ENCODE data around the gene KCTD6.

Gene KCTD6

DNA sequence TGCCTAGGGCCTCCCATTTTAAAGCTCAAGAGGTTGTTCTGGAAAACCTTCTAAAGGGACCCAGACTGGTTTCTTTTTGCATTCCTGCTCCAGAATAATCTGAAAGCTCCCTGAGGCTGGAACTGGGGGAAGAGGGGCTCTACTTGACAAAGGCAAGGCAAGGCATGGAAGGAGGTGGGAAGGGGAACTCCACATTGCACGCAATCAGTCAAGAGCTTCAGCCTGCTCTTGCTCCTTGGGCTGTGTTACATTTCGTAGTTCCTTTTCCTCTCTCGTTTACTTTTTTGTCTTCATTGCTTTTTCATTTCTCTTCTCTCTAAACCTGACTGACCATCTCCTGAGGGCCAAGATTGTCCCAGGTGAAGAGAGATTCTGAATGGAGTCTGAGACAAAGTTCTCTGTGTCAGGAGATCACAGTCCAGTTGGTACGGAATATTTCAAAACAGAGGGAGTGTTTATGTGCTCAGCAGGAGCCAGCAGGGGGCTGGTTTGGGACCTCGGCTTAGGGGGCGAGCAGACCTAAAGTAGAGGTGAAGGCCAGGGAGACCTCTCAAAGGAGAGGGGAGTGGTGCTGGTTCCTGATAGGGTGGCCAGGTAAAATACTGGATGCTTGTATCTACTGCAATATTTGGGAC lies 6.0 kb upstream of the KCTD6 start:
- no peak for DNase-seq

DNA sequence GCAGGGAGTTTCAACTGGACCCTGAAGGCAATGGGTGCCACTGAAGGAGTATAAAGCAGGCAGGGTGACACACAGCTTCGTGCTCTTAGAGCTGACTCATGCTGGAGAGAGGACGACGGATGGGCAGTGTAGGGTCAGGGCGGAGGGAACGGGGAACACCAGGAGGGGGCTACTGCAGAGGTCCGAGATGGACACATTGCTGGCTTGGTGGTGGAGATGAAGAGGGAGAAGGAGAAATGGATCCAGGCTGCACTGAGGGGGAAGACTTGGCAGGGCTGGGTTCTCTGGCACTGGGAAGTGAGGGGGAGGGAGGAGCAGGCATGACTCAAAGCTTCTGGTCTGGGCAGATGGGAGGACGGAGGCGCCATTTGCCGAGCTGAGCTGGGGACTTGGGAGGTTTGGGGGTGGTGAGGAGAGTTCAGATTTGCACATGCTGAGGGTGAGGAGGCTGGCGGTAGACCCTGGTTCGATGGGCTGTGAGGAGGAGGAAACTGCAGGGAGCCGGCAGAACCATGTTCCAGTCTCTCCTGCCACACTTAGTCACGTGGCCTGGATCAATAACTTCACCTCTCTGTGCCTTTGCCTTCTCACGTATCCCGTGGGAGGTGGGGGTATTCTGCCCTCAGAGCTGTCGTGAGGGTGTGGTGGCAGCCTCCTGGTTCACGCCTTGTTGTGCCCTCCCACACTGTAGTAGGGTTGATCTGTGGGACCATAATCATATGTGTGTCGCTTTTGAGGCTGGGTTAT lies 4.6 kb upstream of the KCTD6 start:
- peak; percentile 70 for DNase-seq

DNA sequence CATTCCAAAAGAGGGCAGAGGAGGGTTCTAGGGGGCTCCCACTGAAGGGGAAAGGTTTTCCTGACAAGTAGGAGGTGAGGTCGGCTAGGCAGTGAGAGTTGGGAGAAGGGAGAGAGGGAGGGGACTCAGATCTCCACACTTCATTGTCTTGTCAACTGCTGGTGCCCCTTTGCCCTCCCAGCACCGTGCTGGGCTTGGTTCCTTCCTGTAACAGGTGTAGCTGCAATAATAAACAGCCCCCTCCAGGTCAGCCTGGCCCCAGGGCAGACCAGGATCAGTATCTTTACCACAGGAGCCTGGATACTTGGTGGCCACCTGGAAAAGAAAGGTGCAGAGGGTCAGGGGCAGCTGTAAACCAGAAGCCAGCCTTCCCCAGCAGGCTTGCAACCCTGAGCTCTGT lies 2.9 kb upstream of the KCTD6 start:
- DNase-seq, result no peak

DNA sequence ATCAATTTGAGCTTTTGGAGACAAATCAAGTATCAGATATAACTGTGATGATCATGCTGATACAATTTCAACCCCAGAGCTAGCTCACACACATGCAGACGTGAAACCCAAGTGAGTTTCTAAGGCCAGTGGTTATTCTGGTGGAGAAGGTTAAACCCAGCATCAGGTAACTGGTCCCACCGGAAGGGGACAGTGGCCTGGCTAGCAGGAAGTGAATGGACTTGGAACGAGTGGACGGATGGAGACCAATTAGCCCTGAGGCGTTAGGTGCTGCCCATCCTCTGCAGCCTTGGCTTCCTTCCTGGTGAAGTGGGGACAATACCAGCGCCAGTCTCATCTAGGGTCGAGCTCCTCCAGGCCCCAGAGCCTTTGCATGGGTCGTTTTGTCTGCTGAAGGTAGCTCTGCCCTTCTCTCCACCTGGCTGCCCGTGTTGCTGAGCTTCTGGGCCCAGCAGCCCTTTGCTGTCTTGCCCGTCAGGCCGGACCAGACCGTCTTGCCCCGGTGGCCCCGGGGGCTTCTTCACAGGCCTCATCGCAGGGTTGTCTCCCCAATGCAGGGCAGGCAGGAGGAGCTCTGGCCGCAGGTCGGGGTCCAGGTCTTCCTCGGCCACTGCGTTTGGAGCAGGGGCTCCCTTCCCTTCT lies 915 bp upstream of the KCTD6 start:
- DNase-seq, result no peak

DNA sequence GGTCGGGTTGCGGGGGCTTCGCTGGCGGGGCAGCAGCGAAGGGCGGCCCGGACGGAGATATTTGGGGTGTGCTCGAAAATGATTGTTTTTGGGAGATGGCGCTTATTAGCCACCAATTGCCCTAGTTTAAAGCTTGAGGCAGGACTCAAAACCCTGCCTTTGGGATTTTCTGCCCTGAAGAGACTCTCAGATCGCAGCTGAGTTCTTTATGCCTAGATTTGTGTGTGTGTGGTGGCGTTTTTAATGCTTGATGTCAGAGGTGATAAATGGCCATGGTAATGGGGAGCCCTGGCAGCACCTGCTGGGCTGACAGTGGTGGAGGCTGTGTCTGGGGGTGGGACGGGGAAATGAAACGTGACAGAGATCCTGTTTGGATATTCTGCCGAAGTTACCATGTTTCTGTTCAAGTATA lies 604 bp downstream of the KCTD6 start:
- DNase-seq, result no peak

DNA sequence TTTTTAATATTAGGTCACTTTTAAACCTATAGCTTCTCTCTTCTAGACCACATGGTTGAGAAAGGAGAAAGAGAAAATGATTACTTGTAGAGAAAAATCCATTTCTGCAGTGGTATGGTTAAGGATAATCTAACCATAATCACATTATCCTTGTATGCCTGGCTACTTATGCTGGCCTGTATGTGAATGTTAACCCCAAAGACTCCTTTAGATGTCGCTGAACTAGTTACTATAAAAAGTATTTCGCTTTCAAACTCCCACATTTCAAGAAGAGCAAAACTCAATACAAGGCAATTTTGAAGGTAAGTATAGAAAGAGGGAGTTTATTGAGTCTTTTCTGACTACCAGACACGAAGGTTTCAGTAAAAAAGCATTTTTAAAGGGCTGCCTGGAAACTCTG lies 2.2 kb downstream of the KCTD6 start:
- no peak for DNase-seq

DNA sequence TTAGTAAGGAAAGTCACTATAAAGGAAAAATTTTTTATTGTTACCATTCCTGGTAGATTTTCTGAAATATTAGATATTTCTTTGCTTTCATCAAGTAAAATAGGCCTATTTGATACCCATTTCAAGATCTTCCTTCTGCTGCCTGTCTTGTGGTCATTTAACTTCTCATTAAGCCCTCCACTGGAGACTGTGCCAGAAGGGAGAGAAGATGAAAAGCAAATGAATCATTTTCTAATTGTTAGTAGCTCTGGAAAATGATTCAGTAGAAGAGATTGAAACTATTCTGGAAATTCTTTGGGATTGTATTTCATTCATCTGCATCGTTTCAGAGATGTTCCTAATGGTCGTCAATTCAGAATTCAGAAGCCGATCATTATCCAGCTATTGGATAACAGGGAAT lies 3.2 kb downstream of the KCTD6 start:
- DNase-seq, result no peak

DNA sequence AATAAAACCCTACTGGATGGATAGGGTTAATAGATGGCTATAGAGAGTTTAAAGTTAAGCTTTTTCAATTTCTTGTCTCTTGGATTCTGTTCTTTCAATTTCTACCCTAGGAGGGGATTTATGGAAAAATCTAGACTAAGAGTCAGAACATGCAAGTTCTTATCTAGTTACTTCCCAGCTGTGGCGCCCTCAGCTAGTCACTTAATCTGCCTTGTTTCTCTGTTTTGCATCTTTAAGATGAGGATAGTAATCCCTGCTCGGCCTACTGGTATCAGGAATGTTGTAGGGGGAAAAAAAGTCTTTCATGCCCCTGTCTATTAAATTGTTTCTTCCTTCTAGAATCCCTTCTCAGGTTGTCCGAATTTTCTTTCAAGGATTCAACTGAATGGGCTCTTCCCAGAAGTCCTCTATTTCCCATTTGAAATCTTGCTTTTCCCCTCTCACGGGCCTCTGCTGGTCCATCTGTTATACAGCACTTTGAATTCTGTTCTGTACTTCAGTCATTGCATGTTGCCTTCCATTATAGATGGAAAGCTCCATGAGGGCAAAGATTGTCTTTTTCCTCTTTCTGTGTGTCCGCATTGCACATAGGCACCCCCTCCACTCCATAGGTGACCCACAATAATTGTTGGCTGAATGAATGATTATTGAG lies 4.4 kb downstream of the KCTD6 start:
- DNase-seq, result no peak

DNA sequence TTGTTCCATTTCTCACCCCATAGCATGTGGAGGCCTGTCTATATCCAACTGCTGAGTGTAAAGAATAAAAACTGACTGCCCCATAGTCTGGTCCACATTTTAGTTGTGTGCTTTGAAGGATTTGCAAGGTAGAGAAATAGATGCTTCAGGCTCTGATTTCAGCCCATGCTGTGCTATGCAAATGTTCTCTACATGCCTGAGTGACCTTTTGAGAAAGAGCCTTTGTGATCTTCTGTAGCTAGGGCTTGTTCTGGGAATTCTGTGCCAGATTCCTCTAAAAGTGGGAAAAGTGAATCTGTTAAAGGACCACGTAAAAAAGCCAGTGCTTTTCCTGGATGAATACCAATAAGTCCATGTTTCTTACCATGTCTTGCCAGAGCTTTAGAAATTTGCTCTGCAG lies 5.2 kb downstream of the KCTD6 start:
- DNase-seq, result no peak

DNA sequence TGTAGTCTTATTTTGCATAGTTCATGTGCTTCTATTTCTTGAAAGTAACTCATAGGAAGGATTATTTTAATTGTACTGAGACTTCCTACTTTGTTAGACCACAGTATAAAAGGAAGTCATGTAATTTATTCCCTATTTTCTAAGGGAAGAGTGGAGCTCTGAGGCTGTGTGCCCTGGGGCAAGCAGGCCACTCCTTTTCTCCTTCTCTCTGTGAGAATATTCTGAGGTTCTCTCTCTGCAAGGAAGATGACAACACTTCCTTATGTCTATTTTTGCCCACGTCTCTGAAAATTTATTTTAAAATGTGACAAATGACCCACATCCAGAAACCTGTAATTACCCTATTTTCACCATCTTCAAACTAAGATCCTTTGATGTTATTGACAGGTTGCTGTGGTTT lies 11.0 kb downstream of the KCTD6 start:
- DNase-seq, result no peak

DNA sequence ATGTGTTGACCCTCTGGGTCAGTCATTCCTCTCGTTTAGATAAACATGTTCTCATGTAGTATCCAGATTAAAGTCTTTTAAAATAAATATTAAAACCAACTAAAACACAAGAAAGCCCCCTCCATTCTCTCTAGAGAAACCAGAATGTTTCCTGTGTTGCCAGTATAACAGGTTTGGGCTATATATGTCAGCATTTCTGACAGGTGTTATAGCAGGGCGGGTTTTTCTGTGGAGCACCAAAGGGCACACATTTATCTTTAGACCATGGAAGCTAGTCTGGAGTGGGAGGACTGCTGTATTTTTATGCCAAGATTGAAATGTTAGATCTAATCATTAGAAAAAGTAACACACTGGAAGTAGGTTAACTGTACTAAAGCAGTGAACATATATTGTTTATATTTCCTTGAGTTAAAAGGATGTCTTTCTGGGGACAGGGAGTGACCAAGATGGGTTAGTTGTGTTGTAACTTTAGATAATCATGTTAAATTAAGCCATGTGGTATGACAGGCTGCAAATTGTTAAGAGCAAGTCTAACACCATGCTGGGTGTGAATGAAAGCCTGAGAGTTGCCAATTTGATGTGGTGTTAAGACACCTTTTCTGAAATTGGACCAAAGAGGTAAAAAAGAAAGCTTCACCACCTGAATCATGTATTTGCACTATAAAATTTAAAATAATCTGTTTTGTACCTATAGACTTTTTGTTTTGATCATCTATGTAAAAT lies 15.6 kb downstream of the KCTD6 start:
- DNase-seq, result no peak

DNA sequence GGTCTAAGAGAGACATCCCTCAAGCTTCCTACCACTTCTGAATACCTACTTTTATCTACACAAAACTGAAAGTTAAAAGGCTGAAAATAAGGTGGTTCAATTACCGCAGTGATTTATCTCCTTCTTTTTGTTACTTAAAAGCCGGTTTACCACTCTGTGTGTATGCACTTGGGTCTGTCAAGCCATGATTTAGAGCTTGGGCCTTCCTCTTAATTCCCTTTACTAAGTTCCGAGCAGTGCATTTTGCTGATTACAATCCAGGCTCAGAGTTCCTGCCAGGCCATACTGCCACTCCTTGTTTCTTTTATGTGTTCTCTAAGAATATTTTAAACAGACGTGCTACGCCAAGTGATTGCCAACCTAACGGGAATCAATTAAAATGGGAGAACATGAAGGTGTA lies 16.5 kb downstream of the KCTD6 start:
- no peak for DNase-seq

DNA sequence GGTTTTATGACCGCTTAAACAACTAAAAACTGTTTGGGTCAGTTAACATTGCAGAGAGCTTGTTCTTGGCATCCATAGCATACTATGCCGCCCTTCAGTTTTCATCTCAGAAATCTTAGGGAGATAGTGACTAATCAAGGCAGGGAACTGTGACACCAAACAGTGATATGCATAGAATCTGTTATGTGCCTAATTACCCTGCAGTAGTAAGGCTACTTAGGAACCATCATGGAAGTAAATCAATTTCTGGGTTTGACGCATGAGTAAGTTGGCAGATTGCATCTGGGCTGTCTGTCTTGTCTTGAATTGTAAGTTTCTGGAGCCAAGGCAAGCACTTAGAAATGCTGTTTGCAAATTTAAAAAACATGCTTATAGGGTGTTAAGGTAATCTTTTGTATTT lies 22.5 kb downstream of the KCTD6 start:
- no peak for DNase-seq

DNA sequence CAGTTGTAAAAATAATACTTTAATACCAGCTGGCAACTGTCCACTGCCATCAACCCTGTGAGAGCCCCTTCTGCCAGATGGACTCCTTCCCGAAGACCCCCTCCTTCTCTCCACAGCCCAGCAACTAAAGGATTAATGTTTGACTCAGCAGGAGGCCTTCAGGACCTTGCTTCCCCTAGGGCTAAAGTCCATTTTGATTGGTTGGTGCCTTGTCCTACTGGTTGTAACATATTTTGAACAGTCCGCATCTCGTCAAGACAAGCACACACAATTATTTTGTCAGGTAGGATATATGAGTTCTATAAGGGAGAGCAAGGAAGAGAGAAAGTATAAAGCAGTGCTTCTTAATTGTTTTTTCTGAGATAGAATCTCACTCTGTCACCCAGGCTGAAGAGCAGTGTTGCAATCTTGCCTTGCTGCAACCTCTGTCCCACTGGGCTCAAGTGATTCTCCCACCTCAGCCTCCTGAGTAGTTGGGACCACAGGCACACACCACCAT lies 26.4 kb downstream of the KCTD6 start:
- DNase-seq, result no peak

DNA sequence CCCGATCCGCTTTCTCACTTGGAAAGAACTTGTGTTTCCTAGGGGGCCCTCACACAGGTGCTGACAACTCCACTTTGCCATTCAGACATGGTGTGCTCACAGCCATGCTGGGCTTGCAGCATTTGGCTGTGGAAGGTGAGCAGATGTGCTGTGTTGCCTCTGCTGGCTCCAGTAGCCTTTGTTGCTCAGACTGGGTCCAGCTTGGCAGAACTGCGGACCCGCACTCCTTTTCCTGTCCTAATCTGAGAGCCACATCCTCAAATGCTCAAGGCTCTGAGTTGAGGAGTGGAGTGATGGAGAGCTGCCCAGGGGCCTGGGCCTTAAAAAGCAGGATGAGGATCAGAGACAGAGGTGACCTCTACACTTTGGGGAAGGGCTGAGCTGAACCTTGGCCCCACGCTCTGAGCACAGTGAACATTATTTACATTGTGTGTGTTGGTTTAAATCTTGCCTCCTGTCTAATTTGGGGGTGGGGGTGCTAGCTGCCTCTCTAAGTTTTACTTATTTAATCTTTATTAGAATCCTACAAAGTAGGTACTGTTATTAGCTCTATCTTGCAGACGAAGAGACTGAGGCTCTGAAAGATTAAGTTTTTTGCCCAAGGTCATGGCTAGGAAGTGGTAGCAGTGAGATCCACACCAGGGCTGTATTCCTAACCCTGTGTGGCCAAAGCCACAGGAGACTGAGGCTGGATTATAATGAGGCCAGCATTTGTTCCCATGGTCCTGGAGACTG lies 27.9 kb downstream of the KCTD6 start:
- DNase-seq, result no peak

DNA sequence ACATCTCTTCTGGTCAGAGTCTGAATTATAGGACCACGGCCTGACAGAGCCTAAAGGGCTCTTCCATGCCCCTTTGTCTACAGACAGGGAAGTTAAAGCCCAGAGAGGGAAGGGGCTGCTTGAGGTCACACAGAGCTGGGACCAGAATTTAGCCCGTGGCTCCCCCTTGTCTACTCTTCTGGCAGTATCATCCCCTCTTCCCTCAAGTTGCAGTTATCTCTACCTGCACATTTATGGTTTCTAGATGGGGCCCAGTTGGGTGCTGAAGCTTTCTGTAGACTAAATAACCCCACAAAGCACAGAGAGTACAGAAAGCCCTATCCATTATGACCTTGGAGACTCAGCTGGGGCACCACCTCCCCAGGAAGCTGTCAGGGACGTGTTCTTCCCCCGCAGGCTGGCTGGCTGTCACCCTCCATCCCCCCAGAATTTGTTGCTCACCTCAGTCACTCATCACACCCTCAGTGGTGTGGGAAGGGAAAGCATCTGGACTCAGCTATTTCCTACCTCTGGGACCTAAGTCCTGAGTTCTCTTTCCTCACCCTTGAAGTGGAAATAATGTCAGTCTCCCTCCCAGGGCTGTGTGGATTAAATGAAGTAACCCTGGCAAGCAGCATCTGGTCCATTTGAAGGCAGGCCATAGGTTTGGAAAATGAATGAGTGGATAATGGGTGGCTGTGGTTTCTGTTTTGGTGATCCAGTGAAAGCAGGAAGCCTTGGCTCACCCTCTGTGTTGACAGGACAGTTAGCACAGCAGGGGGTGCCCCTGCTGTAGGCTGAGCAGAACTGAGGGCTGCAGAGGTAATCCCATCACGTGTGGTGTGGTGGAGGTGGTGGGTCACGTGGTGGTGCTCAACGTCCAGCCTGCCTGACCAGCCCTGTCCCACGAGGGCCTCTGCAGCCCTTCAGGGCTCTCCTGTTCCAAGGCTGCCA lies 28.8 kb downstream of the KCTD6 start:
- DNase-seq, result peak; percentile 19

DNA sequence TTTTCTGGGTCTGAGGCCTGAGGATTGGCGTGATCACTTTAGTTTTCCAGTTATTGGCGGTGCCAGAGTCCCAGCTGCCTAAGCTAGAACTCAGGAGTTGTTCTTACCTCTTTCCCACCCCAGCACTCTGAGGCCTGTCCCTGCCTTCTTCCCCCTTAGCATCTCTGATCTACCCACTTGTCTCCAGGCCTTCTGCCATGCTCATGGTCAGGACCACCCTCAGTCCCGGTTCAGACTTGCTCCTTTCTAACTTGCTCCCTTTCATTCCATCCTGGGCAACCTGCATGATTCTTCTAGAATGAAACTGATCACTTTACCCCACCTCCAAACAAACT lies 29.4 kb downstream of the KCTD6 start:
- DNase-seq, result no peak

DNA sequence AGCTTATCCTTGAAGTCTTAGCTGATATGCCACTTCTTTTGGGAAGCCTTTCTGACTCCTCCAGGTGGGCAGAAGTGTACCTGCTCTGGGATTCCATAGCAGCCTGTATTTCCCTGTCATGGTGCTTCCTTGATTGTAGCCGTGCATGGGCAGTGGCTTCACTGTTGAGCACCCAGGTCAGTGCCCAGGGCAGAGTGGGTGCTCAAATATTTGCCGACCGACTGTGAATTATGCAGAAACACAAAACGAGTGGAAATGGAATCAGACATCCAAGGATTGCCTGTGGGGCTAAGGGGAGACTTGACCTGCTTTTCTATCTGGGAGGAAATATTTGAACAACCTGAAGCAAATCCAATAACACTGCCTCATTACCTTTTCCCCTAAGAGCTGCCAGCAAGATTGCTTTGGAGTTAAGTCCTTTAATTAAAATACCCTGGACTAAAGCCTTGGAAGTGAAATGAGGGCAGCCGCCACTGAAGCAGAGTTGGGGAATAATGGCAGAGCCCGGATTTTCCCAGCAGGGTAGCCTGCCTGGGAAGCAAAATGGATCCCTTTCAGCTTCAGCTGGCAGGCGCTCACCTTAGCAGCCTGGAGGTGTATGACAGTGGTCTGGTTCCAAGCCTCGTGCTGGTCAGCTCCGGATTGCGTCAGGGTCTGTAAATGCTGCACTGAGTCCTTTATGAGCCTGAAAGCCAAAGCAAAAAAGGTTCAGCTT lies 30.2 kb downstream of the KCTD6 start:
- DNase-seq, result no peak

DNA sequence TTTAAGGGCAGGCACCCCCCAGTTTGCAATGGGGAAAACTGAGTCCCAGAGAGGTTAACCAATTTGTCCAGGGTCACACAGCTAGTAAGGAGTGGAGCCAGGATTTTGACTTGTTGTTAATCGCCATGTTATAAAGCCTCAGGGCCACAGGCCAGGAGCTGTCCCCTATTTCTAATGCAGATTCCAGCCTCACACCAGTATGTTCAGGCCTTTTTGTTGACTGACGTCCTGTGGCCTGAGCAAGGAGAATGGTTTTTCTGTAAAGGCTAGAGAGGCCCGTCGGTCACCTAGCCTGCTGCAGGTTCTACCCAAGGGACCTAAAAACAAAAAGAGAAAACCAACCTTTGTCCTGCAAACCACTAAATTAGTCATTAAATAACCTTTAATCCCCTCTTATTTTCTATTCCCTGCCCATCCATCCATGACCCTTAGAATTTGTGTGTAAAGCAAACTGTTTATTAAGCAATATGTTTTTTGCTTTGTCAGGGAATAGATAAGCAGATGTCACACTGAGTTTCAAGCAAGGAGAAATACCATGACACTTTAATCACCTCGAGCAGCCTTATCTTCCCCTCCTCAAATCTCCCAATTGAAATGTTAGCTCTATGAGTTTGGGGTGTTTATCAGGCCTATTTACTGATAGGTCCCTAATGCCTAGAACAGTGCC lies 31.0 kb downstream of the KCTD6 start:
- DNase-seq, result no peak

Data from fibroblast of skin of back (primary cell).